Breast epithelium (tissue), 4 donors: ENCODE results near the gene RBBP5. TPM values are rescaled to one million over a fixed set of nuclear protein-coding genes. Genes with fewer than 3 reads are reported as not detected.

ENCODE experiments used
- DNase-seq, 2 donors: peaks; one replicate each; pipeline ENCODE4 v3.0.0-alpha.2; 2019; ENCODE audit warnings: low spot score in 2 of 2
- H3K27ac ChIP-seq, 2 donors: fragments of 200-600 bp; sonication (generic) in 1 of 2; one replicate each; pipeline ENCODE4 v1.5.1; 2016 to 2019; ENCODE audit warnings: mild to moderate bottlenecking in 1 of 2
- H3K27me3 ChIP-seq, 2 donors: fragments of 200-600 bp; sonication (generic) in 1 of 2; one replicate each; pipeline versions ENCODE4 v1.5.1 to v1.6.0; 2017 to 2019; ENCODE audit warnings: control low read depth in 1 of 2, mild to moderate bottlenecking in 1 of 2
- H3K36me3 ChIP-seq: fragments of 200-600 bp; one replicate; pipeline ENCODE4 v1.5.1; 2019
- H3K4me1 ChIP-seq, 2 donors: fragments of 200-600 bp; sonication (generic); one replicate each; pipeline ENCODE4 v1.5.1; 2016 to 2019; ENCODE audit warnings: control low read depth in 1 of 2
- H3K4me3 ChIP-seq, 3 donors: fragments of 200-600 bp; sonication (generic); 1 replicate in 2 of 3; 2 replicates in 1 of 3; pipeline ENCODE4 v1.5.1; 2016 to 2019; ENCODE audit warnings: mild to moderate bottlenecking in 3 of 3, moderate library complexity in 2 of 3
- H3K9me3 ChIP-seq, 2 donors: fragments of 200-600 bp; sonication (generic) in 1 of 2; one replicate each; pipeline ENCODE4 v1.5.1; 2016 to 2019; ENCODE audit warnings: control low read depth in 1 of 2
- CTCF ChIP-seq, 3 donors: fragments of 450-650 bp; IDR thresholded peaks; one replicate each; pipeline ENCODE4 v1.5.1; 2016 to 2017; ENCODE audit warnings: antibody characterized with exemption in 3 of 3, mild to moderate bottlenecking in 3 of 3, moderate library complexity in 3 of 3
- POLR2A ChIP-seq: fragments of 450-650 bp; IDR thresholded peaks from one replicate; pipeline ENCODE4 v1.6.1; 2016; ENCODE audit warnings: antibody characterized with exemption, mild to moderate bottlenecking, moderate library complexity
- POLR2AphosphoS5 ChIP-seq, 3 donors: sonication (generic); formaldehyde crosslinking; IDR thresholded peaks; one replicate each; pipeline ENCODE4 v1.6.1; 2017; ENCODE audit warnings: antibody characterized with exemption in 3 of 3
- intact Hi-C: fragments of 100-400 bp; cut with DNase I; formaldehyde crosslinking; loops from one replicate; pipeline ENCODE4 v1.15.1; 2023; ENCODE audit warnings: low total_unique reads
- total RNA-seq, 3 donors: library from RNA; depleted of rRNA; stranded (reverse); fragments of >200 nt; gene quantifications; one replicate each; pipeline ENCODE4 v1.1.0, GENCODE V29; 2016

Gene RBBP5
- total RNA-seq, 3 donors from 2014 or later: 15.7 to 25.5 (median 15.8) TPM

GRCh38 chr1:205056188-205056611 lies 65.6 kb downstream of the RBBP5 start:
- H3K36me3 ChIP-seq: no peaks in the 10 kb centered on the region
- H3K4me1 ChIP-seq: no peaks in the 10 kb centered on the region
- H3K4me3 ChIP-seq: no peak overlapping the region
- DNase-seq: no peak
- H3K9me3 ChIP-seq: no peaks in the 10 kb centered on the region
- intact Hi-C loops: no loop called here
- H3K27me3 ChIP-seq: no peaks in the 10 kb centered on the region
- no peak overlapping the region for H3K27ac ChIP-seq
- TF ChIP-seq CTCF (IDR thresholded peaks at IDR 0.05) (no peak), POLR2AphosphoS5 (IDR thresholded peaks at IDR 0.05) (no peak), POLR2A (no peak)

- Histone ChIP-seq H3K27ac (no peak overlapping the region), H3K36me3 (no peaks in the 10 kb centered on the region), H3K4me3 (no peak overlapping the region), H3K27me3 (no peaks in the 10 kb centered on the region), H3K9me3 (no peaks in the 10 kb centered on the region), H3K4me1 (no peaks in the 10 kb centered on the region)
- no peak for DNase-seq
- TF ChIP-seq POLR2AphosphoS5 (IDR thresholded peaks at IDR 0.05) (no peak), POLR2A (no peak), CTCF (IDR thresholded peaks at IDR 0.05) (no peak)
- intact Hi-C loops: no loop called here
Observed at GRCh38 chr1:205054013-205054412, 67.8 kb downstream of the RBBP5 start.

GRCh38 chr1:205053296-205053695 lies 68.5 kb downstream of the RBBP5 start:
- no peaks in the 10 kb centered on the region for H3K4me1 ChIP-seq
- H3K4me3 ChIP-seq: no peak overlapping the region
- H3K27me3 ChIP-seq: peaks cover 0 to 3% of the 10 kb centered on the region in 2 donors
- DNase-seq: no peak
- TF ChIP-seq POLR2A (no peak), CTCF (IDR thresholded peaks at IDR 0.05) (no peak), POLR2AphosphoS5 (IDR thresholded peaks at IDR 0.05) (no peak)
- intact Hi-C loops: no loop called here
- no peaks in the 10 kb centered on the region for H3K9me3 ChIP-seq
- H3K27ac ChIP-seq: no peak overlapping the region
- H3K36me3 ChIP-seq: no peaks in the 10 kb centered on the region

GRCh38 chr1:205052690-205053089 lies 69.1 kb downstream of the RBBP5 start:
- no peak for TF ChIP-seq POLR2AphosphoS5 (IDR thresholded peaks at IDR 0.05)
- no peak for TF ChIP-seq POLR2A
- no peaks in the 10 kb centered on the region for H3K4me1 ChIP-seq
- H3K4me3 ChIP-seq: no peak overlapping the region
- H3K27ac ChIP-seq: no peak overlapping the region
- no peaks in the 10 kb centered on the region for H3K9me3 ChIP-seq
- H3K27me3 ChIP-seq: peaks cover 0 to 3% of the 10 kb centered on the region in 2 donors
- intact Hi-C loops: no loop called here
- DNase-seq: no peak
- no peaks in the 10 kb centered on the region for H3K36me3 ChIP-seq

- peaks cover 0 to 29% of the 10 kb centered on the region in 2 donors for H3K27me3 ChIP-seq
- DNase-seq: no peak
- H3K4me1 ChIP-seq: no peaks in the 10 kb centered on the region
Observed at GRCh38 chr1:205049479-205049878, 72.3 kb downstream of the RBBP5 start.

More at GRCh38 chr1:205049479-205049878, 72.3 kb downstream of the RBBP5 start:
- no peaks in the 10 kb centered on the region for H3K36me3 ChIP-seq
- no peak for TF ChIP-seq POLR2AphosphoS5 (IDR thresholded peaks at IDR 0.05)
- no peak for TF ChIP-seq CTCF (IDR thresholded peaks at IDR 0.05)
- TF ChIP-seq POLR2A: no peak
- H3K27ac ChIP-seq: no peak overlapping the region
- H3K4me3 ChIP-seq: no peak overlapping the region
- H3K9me3 ChIP-seq: no peaks in the 10 kb centered on the region
- intact Hi-C loops: no loop called here
